ENCODE measurements around the gene KRT38.

DNA sequence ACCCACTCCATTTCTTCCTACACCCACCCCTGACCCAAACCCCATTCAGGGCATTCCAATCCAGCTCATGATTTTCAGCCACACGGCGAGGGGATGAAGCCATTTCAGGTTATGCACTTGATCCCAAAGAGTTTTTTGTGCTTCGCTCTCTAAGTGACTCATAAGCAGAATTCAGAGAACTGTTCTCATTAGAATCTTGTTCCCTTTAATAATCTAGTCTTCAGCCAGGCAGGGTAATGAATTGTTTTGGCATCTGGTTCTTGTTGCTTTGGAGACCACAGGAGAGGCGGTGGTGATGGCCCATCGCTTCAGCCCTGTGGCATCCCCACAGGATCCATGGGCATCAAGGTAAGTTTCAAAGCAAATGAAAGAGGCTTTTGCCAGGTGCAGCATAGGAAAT lies 38.6 kb downstream of the KRT38 start:
- TF ChIP-seq, protein P1, sequence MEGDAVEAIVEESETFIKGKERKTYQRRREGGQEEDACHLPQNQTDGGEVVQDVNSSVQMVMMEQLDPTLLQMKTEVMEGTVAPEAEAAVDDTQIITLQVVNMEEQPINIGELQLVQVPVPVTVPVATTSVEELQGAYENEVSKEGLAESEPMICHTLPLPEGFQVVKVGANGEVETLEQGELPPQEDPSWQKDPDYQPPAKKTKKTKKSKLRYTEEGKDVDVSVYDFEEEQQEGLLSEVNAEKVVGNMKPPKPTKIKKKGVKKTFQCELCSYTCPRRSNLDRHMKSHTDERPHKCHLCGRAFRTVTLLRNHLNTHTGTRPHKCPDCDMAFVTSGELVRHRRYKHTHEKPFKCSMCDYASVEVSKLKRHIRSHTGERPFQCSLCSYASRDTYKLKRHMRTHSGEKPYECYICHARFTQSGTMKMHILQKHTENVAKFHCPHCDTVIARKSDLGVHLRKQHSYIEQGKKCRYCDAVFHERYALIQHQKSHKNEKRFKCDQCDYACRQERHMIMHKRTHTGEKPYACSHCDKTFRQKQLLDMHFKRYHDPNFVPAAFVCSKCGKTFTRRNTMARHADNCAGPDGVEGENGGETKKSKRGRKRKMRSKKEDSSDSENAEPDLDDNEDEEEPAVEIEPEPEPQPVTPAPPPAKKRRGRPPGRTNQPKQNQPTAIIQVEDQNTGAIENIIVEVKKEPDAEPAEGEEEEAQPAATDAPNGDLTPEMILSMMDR (IDR thresholded peaks at IDR 0.05; ENCODE audit: low read depth, low read length, missing input control), result no peak
- TF ChIP-seq TAF1 (conservative IDR thresholded peaks at IDR 0.05), result no peak
